ENCODE data around the gene TMEM26.
"Not testable (repeated sequence)": the region's sequence is repeated elsewhere in the genome, so short reads cannot be mapped to it uniquely, and the experiment has no call there.

TMEM26 gene

DNA sequence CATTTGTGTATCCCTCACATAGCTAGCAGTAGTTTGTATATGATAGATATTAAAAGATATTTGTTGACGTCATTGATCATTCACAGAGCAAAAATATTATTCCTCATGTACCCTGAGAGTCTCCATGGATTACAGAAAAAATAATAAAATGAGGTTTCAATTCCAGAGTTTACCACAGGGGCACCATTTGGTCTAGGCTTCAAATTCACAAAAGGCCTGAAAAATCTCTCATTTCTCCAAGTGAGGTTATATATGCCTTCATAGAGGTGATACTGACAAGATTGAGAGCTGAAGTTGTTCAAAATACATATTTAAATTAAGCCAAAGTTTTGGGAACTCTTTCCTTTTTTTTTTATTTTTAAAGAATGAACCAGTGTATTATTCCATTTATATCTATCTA lies 52.7 kb downstream of the TMEM26 start:
- no peak for DNase-seq (ENCODE audit: low read depth in 2 of 2)

DNA sequence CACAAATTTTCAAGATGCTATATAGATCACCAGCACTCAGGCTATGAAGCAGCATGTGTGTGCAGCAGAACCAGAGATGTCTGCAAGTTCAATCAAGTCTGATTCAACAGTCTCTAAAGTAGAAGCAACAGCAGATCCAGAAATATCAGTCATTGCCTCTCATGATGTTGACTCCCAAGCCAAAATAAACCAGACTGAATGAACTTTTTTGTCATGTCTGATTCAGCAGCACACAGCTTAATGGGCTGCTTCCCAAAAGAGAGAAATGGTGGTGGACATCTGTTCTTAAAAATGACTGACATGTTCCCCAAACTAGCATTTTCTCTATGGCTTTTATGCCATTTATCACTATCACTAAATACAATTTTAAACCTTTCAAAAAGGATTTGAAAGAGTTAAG lies 53.8 kb downstream of the TMEM26 start:
- no peak for DNase-seq (ENCODE audit: low read depth in 2 of 2)

DNA sequence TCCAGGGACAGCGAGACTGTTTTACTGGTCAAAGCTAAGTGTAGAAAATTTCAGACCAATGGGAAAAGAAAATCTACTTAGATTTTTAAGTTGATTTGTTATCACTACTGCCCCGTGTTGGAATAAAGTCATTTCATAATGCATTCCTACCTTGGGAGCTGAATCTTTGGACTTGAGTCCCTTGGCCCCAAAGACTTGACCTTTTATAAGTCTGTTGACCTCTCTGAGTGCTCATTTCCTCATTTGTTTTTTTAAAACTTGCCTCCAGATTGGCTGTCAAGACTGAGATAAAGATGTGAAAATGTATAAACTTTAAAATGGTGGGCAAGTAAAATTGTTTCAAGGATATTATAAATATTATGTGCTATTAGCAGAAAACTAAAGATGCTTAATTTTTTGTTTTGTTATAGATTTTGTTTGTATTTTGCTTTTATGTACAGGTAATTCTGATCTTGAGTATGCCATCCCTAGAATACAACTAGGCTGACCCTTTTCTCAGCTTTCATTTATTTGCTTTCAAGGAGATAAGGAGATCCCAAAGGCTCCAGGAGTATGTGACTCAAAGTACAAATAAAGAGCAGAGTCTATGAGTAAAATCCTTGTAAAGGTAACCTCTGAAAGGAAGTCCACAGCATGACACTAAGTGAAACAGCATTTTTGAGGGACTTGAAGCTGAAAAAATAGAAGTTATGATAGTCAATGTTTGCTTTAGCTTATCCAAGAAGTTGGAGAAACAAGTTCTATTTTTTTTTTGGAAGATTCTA lies 54.6 kb downstream of the TMEM26 start:
- DNase-seq (ENCODE audit: low read depth in 2 of 2), result no peak

DNA sequence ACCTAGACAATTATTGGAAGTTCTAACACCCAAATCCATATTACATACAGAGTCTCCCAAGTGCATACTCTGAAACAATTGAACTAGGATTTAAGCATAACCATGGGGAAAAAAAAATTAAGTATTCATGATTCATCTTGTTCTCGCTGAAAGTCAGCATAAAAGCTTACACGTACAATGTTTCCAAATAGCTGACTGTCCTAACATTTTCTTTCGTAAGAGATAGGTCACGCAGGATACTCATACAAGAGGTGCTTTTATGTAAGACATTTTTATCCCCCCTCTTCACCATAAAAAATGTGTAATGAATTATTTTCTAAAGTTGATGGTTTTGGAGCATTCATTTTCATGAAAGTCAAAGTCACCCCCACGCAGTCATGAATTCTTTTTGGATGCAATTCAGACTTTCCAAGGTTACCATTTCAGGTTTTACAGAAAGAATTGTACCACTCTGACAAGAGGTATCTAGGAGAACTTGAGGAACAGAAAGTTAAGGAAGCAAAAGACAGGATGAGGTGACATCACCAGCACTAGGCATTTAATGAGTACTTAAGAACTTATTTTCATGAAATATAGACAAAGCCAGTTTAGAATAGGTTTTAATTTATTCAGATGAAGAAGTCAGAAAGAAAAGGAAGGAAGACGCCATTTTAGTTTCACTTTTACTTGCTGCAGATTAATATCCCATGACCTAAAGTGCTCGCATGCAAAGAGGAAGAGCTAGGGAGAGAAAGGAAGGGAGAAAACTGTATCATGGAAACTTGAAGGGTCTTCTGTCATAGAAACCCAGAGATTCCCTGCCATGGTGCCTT lies 55.8 kb downstream of the TMEM26 start:
- no peak for DNase-seq (ENCODE audit: low read depth in 2 of 2)

DNA sequence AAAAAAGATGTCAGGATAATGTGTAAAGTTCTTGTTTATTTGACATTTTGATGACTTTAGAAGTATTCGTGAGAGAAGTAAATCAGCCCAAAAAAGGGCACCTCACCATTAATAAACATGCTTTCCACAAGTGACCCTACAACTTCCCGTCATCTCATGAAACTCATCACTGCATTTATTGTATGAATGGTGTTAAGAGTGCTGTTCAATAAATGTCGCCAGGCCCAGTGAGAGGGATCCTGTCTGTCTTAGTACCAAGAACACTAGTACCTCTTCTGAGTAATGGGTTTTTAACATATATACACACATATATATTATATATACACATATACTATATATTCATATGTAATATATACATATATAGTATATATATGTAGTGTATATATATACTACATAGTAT lies 61.9 kb downstream of the TMEM26 start:
- no peak for DNase-seq (ENCODE audit: low read depth in 2 of 2)

DNA sequence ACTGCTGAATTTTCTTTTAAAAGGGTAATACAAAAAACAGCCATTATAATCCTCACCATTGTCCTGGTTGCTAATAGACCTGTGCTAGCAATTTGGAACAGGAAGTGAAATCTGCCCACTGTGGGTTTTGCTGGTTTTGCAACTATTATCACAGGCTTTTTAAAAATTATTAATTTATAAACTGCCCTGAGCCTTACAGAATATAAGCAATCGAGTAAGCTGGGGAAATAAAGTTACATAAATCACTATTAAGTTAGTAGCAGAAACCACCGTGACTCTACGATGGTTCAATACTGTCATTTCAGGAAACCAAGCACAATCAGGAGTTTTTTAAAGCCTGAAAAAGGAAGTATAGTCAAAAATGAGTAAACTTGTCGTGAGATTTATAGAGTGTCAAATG lies 62.3 kb downstream of the TMEM26 start:
- no peak for DNase-seq (ENCODE audit: low read depth in 2 of 2)

DNA sequence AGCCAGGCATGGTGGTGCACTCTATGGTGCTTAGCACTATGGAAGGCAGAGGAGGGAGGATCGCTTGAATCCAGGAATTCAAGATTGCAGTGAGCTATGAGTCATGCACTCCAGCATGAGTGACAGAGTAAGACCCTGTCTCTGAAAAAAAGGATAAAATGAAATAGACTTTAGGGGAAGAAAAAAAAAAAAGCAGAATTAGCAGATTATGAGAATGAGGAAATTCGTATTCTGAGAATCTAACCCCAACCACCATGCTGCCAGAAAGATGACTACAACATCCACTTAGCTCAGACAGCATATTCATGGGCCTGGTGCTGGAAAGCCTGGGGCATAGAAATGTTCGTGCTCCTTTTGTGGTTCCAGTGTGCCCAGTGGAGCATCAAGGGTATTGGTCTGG lies 63.3 kb downstream of the TMEM26 start:
- no peak for DNase-seq (ENCODE audit: low read depth in 2 of 2)

DNA sequence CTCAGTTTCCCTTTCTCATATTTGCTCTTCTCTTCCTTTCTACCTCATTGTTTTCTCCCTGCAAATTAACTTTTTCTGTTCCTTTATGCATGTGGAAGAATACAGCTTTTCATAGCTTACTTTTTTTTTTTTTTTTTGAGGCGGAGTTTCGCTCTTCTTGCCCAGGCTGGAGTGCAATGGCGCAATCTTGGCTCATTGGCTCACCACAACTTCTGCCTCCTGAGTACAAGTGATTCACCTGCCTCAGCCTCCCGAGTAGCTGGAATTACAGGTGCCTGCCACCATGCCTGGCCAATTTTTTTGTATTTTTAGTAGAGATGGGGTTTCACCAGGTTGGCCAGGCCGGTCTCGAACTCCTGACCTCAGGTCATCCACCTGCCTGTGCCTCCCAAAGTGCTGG lies 64.2 kb downstream of the TMEM26 start:
- DNase-seq (ENCODE audit: low read depth in 2 of 2), result not testable (repeated sequence)

DNA sequence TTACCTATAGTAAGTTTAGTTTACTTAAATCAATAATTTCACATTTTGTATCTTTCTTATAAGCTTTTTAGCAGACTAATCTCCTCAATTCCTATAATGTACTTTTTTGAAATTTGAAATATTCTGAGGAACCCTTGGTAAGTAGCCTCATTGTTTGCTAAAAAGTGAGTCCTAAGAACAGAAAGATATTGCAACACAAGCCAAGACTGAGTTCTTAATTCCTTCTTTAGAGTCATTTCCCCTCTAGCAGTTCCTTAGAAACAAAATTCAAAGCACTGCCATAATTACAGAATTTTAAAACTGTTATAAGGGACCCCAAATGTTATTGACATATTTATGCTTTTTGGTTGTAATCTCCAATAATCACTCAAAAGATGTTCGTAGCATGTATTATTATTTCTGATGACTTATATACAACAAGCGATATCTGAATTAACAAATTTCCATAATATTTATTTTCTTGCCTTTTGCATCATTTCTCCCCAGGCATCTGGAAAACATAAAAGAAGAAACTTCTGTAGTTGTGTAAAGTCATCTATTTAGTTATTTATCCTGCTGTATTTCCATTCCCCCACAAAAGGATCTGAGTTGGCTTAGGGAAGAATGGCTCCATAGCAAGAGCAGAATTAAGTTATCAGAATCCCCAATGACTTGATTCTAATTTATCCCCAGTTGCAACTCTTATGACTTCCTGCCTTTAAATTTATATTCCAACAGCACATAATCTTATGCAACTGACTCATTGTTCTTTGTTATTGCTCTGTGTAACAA lies 67.8 kb downstream of the TMEM26 start:
- no peak for DNase-seq (ENCODE audit: low read depth in 2 of 2)

DNA sequence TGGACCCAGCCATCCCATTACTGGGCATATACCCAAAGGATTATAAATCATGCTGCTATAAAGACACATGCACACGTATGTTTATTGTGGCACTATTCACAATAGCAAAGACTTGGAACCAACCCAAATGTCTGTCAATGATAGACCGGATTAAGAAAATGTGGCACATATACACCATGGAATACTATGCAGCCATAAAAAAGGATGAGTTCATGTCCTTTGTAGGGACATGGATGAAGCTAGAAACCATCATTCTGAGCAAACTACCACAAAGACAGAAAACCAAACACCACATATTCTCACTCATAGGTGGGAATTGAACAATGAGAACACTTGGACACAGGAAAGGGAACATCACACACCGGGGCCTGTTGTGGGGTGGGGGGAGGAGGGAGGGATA lies 72.0 kb downstream of the TMEM26 start:
- DNase-seq (ENCODE audit: low read depth in 2 of 2), result not testable (repeated sequence)

DNA sequence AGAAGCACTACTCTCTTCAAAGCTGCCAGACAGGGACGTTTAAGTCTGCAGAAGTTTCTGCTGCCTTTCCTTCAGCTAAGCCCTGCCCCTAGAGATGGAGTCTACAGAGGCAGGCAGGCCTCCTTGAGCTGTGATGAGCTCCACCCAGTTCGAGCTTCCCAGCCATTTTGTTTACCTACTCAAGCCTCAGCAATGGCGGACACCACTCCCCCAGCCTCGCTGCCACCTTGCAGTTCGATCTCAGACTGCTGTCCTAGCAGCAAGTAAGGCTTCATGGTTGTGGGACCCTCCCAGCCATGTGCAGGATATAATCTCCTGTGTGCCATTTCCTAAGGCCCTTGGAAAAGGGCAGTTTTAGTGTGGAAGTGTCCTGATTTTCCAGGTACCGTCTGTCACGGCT lies 74.3 kb downstream of the TMEM26 start:
- DNase-seq (ENCODE audit: low read depth in 2 of 2), result no peak

DNA sequence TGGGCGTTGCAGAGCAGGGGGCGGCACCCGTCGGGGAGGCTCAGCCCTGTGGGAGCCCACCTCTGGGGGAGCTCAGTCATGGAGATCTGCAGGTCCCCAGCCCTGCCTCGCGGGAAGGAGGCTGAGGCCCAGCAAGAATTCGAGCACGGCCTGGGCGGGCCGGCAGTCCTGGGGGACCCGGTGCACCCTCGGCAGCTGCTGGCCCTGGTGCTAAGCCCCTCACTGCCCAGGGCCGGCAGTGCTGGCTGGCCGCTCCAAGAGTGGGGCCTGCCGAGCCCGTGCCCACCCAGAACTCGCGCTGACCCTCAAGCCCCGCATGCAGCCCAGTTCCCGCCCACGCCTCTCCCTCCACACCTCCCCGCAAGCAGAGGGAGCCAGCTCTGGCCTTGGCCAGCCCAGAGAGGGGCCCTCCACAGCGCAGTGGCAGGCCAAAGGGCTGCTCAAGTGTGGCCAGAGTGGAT lies 76.2 kb downstream of the TMEM26 start:
- DNase-seq (ENCODE audit: low read depth in 2 of 2), result no peak

DNA sequence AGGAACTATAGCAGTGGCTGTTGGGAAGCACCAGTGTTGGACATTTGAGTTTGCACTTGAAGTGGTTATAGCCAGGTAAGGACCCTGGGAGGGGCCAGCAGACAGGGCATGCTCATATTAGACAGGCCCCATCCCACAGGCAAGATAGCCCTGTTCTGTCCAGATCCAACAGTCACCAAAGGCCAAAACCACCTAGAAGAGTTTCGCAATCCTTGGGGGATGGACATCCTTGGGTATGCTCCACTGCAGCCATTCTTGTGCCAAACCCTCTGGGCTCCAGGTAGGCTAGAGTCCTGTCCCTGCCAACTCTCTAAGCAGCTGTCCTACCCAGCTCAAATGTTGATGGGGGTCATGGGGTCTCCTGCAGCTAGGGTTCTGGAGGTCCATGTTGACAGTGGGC lies 76.8 kb downstream of the TMEM26 start:
- no peak for DNase-seq (ENCODE audit: low read depth in 2 of 2)

DNA sequence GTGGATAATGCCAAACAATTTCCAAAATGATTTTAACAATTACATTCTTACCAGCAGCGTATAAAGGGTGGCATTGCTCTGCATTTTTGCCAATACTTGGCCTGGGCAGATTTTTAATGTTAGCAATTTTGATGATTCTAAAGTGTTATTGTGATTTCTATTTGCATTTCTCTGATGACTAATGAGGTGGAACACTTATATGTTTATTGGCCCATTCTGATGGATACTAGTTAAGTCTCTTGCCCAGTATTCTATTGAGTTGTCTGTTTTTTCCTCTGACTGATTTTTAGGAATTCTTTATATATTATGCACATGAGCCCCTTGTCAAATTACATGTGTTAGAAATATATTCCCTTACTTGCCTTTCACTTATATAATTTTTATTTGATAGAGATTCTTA lies 86.8 kb downstream of the TMEM26 start:
- no peak for DNase-seq (ENCODE audit: low read depth in 2 of 2)

DNA sequence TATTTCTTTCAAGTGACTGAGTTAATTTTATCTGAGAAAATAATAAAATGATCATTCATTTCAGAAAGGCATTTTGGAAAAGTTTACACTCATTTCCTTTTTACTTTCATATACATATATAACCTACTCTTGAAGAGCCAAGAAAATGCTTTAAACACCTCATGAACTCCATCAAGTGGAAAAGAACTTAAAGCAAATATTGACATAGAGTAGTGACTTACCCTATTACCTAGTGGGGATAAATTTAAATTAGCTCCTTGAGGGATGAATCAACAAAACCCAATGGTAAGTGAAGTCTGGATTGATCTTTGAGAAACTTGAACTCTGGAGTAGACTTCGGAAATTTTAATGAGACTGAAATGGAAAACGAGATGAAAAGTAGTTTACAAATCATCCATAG lies 88.6 kb downstream of the TMEM26 start:
- DNase-seq (ENCODE audit: low read depth in 2 of 2), result no peak

DNA sequence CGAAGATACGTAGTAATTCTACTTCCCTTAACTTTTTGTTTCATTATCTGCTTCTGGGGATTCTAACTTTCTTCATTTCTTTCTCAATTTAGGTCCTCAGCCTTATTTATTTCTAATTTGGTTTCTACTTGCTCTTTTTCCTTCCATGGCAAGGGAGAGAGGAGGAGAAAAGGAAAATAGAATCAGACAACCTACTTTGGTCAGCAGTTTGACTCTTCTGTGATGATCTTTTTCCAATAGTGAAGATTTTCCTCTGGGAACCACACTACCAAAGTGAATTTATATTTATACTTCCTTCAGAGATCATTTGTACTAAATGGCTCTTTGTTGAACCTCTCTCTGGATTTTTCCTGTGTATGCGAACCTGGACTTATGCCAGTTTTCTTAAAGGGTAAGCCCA lies 90.2 kb downstream of the TMEM26 start:
- no peak for DNase-seq (ENCODE audit: low read depth in 2 of 2)

DNA sequence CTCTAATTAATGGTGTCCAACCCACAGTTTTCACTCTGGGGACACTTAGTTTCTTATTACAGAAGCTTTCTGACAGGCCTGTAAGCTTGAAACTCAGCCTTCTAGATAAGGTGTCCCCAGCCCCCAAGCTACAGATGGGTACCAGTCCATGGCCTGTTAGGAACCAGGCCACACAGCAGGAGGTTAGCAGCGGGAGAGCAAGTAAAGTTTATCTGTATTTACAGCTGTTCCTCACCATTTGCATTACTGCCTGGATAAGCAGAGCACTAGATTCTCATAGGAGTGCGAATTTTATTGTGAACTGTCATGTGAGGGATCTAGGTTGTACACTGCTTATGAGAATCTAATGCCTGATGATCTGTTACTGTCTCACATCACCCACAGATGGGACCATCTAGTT lies 93.7 kb downstream of the TMEM26 start:
- DNase-seq (ENCODE audit: low read depth in 2 of 2), result no peak

DNA sequence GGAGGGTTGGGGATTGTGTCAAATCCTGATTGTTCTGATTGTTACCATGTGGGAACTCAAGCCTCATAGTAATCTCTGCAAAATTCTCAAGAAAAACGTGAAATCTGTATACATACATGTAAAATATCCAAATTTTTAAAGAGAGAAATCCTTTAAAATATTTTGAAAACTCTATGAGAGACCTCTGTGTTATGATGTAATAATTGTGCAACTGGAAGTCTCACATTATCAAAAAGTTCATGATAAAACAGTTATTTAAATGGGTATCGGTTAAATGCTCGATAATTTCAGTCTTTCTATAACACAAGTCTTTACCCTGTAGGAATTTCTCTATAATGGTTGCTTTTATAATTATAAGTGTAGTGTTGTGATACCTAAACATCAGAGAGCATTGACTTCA lies 95.5 kb downstream of the TMEM26 start:
- DNase-seq (ENCODE audit: low read depth in 2 of 2), result no peak
